Cardiac muscle cell (in vitro differentiated cells and primary cell): Measurements from ENCODE around the gene REN. TPM values are rescaled to one million over a fixed set of nuclear protein-coding genes. Genes with fewer than 3 reads are reported as not detected.

ENCODE experiments used
- DNase-seq, 2 donors: peaks; one replicate each; pipeline versions ENCODE4 v3.0.0 to v3.0.0-alpha.2; 2010 to 2017; ENCODE audit warnings: low read depth in 1 of 2, low spot score in 1 of 2
- H3K27ac ChIP-seq: fragments of 200-600 bp; sonication (generic); 2 replicates; pipeline ENCODE4 v1.5.1; 2016
- H3K27me3 ChIP-seq: fragments of 200-600 bp; sonication (generic); 2 replicates; pipeline ENCODE4 v1.6.0; 2016; ENCODE audit warnings: control low read depth
- H3K36me3 ChIP-seq: fragments of 200-600 bp; sonication (generic); 2 replicates; pipeline ENCODE4 v1.5.1; 2016; ENCODE audit warnings: control low read depth
- H3K4me1 ChIP-seq: fragments of 200-600 bp; sonication (generic); 2 replicates; pipeline ENCODE4 v1.8.1; 2017; ENCODE audit warnings: low read depth, mild to moderate bottlenecking, mixed run types
- H3K4me3 ChIP-seq: fragments of 200-600 bp; sonication (generic); 2 replicates; pipeline ENCODE4 v1.5.1; 2016; ENCODE audit warnings: mild to moderate bottlenecking
- H3K9me3 ChIP-seq: fragments of 200-600 bp; sonication (generic); 2 replicates; pipeline ENCODE4 v1.5.1; 2017; ENCODE audit warnings: low read depth, mild to moderate bottlenecking, control low read depth
- CTCF ChIP-seq: IDR thresholded peaks from 2 replicates; pipeline ENCODE4 v1.5.1; 2012; ENCODE audit warnings: low read depth, mild to moderate bottlenecking, low read length
- polyA plus RNA-seq: library from polyadenylated mRNA; unstranded; fragments of >200 nt; fragmentation: Nextera tagmentation; extraction: Ambion mirVana; gene quantifications from 2 replicates; pipeline ENCODE4 v1.2.1, GENCODE V29; 2016
- total RNA-seq: library from RNA; depleted of rRNA; stranded (reverse); fragments of >200 nt; gene quantifications from 2 replicates; pipeline ENCODE4 v1.2.3, GENCODE V29; 2016

The REN gene
- total and polyA plus RNA-seq, 2 experiments from 2014 or later, result 3.5 TPM; not detected in 1

GRCh38 chr1:204180133-204180532 is 14.0 kb upstream of the REN start:
- Histone ChIP-seq H3K36me3 (no peaks in the 10 kb centered on the region), H3K27ac (no peak overlapping the region), H3K4me3 (no peak overlapping the region), H3K27me3 (peaks cover 30% of the 10 kb centered on the region), H3K9me3 (no peaks in the 10 kb centered on the region), H3K4me1 (no peaks in the 10 kb centered on the region)
- DNase-seq, result no peak
- no peak for TF ChIP-seq CTCF

GRCh38 chr1:204178487-204179281 is 12.5 kb upstream of the REN start:
- Histone ChIP-seq H3K36me3 (no peaks in the 10 kb centered on the region), H3K9me3 (no peaks in the 10 kb centered on the region), H3K4me1 (no peaks in the 10 kb centered on the region), H3K4me3 (no peak overlapping the region), H3K27ac (no peak overlapping the region), H3K27me3 (peaks cover 41% of the 10 kb centered on the region)
- TF ChIP-seq CTCF, result no peak
- no peak for DNase-seq

- H3K36me3 ChIP-seq, result no peaks in the 10 kb centered on the region
- no peaks in the 10 kb centered on the region for H3K9me3 ChIP-seq
- H3K27me3 ChIP-seq, result peaks cover 42% of the 10 kb centered on the region
- no peak for DNase-seq
- TF ChIP-seq CTCF, result no peak
- no peak overlapping the region for H3K27ac ChIP-seq
- no peaks in the 10 kb centered on the region for H3K4me1 ChIP-seq
- no peak overlapping the region for H3K4me3 ChIP-seq
Measured at GRCh38 chr1:204177133-204177532, 11.0 kb upstream of the REN start.

GRCh38 chr1:204176049-204176448 is 9.9 kb upstream of the REN start:
- Histone ChIP-seq H3K4me1 (no peaks in the 10 kb centered on the region), H3K36me3 (no peaks in the 10 kb centered on the region), H3K9me3 (no peaks in the 10 kb centered on the region), H3K4me3 (no peak overlapping the region), H3K27ac (no peak overlapping the region), H3K27me3 (peaks cover 42% of the 10 kb centered on the region)
- DNase-seq, result no peak
- no peak for TF ChIP-seq CTCF

- H3K27me3 ChIP-seq, result peaks cover 42% of the 10 kb centered on the region
- H3K4me3 ChIP-seq, result no peak overlapping the region
- TF ChIP-seq CTCF, result no peak
- DNase-seq, result no peak
- no peak overlapping the region for H3K27ac ChIP-seq
- H3K36me3 ChIP-seq, result no peaks in the 10 kb centered on the region
- no peaks in the 10 kb centered on the region for H3K4me1 ChIP-seq
- no peaks in the 10 kb centered on the region for H3K9me3 ChIP-seq
Measured at GRCh38 chr1:204174958-204175357, 8.8 kb upstream of the REN start.
